Immature natural killer cell (primary cell): ENCODE results near the gene SCUBE1. TPM values are rescaled to one million over a fixed set of nuclear protein-coding genes. Genes with fewer than 3 reads are reported as not detected.

Experiments
- DNase-seq, 3 donors: peaks; one replicate each; pipeline ENCODE4 v3.0.0; 2022; ENCODE audit warnings: mixed read lengths in 1 of 3
- H3K27ac Mint-ChIP-seq, 6 donors: one replicate each; pipeline ENCODE4 v1.8.0; 2020; ENCODE audit warnings: mixed read lengths in 6 of 6, mild to moderate bottlenecking in 5 of 6, inconsistent platforms in 4 of 6, moderate library complexity in 3 of 6
- H3K27me3 Mint-ChIP-seq, 3 donors: one replicate each; pipeline ENCODE4 v1.8.0; 2020 to 2021; ENCODE audit warnings: low read depth in 3 of 3, mild to moderate bottlenecking in 3 of 3, mixed read lengths in 3 of 3, moderate library complexity in 3 of 3, inconsistent platforms in 1 of 3
- H3K36me3 Mint-ChIP-seq, 3 donors: one replicate each; pipeline ENCODE4 v1.8.0; 2020; ENCODE audit warnings: mixed read lengths in 3 of 3, inconsistent platforms in 2 of 3, mild to moderate bottlenecking in 2 of 3
- H3K4me1 Mint-ChIP-seq, 2 donors: one replicate each; pipeline ENCODE4 v1.8.0; 2020; ENCODE audit warnings: inconsistent platforms in 2 of 2, mild to moderate bottlenecking in 2 of 2, mixed read lengths in 2 of 2, moderate library complexity in 1 of 2
- H3K4me3 Mint-ChIP-seq, 5 donors: one replicate each; pipeline ENCODE4 v1.8.0; 2020; ENCODE audit warnings: mild to moderate bottlenecking in 5 of 5, mixed read lengths in 5 of 5, inconsistent platforms in 3 of 5, moderate library complexity in 3 of 5
- H3K9me3 Mint-ChIP-seq, 6 donors: one replicate each; pipeline ENCODE4 v1.8.0; 2020; ENCODE audit warnings: mild to moderate bottlenecking in 6 of 6, mixed read lengths in 6 of 6, inconsistent platforms in 4 of 6, moderate library complexity in 3 of 6
- polyA plus RNA-seq, 3 donors: library from polyadenylated mRNA; unstranded; fragments of 300-500 nt; fragmentation: Illumina TruSeq; gene quantifications; one replicate each; pipeline ENCODE4 v1.2.3, GENCODE V29; 2021

The SCUBE1 gene
- polyA plus RNA-seq, 3 donors from 2014 or later, result 0.16 TPM; not detected in 2

DNA sequence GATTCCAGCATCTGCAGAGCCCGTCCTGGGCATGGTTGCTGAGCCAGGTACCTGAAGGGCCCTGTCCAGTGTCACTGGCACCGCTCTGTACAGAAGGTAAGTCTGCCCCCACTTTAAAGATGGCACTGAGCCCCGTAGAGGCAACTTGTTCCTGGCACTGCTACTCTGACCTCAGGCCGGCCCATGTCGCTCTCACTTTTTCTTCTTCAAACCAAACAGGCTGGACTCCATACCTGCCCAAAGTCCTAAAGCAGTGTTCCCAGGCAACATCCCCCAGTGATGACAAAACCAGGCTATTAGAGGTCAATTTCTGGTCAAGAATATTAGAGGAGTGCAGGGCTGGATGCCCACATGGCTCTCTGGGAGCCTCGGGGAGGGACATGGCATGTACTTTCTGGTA, 109.6 kb downstream of the SCUBE1 start:
- Mint-ChIP-seq H3K27ac (no peak overlapping the region), H3K4me3 (no peak overlapping the region), H3K4me1 (peaks cover 5 to 7% of the 10 kb centered on the region in 2 donors), H3K9me3 (peaks cover 0 to 2% (median 0%) of the 10 kb centered on the region in 6 donors), H3K27me3 (peaks cover 0 to 6% (median 2%) of the 10 kb centered on the region in 3 donors), H3K36me3 (no peaks in the 10 kb centered on the region)
- no peak for DNase-seq

DNA sequence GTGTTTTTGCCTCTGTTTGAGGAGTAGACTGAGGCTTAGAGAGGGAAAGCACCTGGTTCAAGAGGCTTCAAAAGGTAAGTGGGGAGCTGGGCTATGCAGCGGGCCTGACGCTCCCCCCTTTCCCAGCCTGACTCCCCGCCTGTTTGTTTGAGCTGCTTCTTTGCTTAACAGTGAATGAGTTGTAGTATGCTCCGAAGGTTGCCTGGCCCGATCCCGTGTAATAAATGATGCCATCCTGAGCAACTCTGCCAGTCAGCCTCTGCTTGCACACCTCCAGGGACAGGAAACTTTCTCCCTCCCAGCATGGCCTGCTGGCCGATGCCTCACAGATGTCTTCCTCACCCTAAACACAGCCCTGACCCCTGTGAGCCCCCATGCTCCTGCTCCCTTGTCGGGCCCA, 110.7 kb downstream of the SCUBE1 start:
- Mint-ChIP-seq H3K4me1 (peaks cover 5 to 7% of the 10 kb centered on the region in 2 donors), H3K4me3 (no peak overlapping the region), H3K27ac (peak overlapping the region in 1 of 6 donors; percentile 40), H3K36me3 (no peaks in the 10 kb centered on the region), H3K27me3 (peaks cover 0 to 6% (median 6%) of the 10 kb centered on the region in 3 donors), H3K9me3 (peaks cover 0 to 2% (median 0%) of the 10 kb centered on the region in 6 donors)
- DNase-seq, result no peak

DNA sequence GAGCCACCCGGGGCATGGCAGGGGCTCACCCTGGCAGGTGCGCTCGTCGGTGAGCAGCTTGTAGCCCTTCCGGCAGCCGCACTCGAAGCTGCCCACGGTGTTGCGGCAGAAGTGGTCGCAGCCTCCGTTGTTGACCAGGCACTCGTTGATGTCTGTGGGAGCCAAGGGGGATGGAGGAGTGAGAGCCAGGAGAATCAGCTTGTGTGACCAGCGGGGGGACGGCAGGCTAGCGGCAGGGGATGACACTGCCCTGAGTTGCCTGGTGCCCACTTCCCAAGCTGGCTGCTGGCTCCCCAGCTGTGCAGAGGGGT, 111.5 kb downstream of the SCUBE1 start:
- Mint-ChIP-seq H3K36me3 (no peaks in the 10 kb centered on the region), H3K27me3 (peaks cover 0 to 6% (median 4%) of the 10 kb centered on the region in 3 donors), H3K9me3 (peaks cover 0 to 2% (median 0%) of the 10 kb centered on the region in 6 donors), H3K4me1 (peaks cover 5 to 7% of the 10 kb centered on the region in 2 donors), H3K27ac (no peak overlapping the region), H3K4me3 (no peak overlapping the region)
- DNase-seq, result no peak

DNA sequence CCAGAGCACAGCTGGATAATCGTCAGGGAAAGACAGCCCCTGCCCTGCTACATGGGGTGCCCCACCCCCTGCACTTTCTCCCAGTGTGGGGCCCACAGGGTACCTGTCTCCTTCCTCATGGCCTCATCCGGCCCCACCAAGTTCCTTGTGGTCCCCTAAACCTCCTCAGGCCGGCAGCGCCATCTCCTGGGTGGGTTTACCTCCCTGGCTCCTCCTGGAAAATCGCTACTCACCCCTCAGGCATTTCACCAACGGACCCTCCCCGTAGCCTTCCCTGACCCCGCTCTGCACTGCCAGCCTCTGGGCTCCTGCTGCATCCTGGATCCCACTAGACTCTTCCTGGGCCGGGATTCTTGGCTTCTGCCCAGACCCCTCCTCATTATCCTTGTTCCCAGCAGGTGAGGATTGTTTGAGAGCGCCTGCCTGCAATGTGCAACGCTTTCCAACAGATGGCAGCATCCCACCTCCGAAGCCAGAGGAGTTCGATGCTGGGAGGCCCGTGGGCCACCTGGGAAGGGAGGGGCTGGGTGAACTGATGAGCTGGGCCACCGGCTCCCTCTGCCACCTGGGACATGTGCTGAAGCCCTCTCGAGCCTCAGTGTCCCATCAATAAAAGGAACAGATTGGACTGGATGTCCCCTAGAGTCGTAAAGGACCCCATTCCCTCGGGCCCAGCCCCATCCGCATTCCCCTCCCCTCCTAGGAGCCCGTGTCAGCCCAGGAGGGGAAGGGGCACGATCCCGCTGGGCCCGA, 112.0 kb downstream of the SCUBE1 start:
- DNase-seq, result peak; percentile 59 to 66 (median 62)
- Mint-ChIP-seq H3K27ac (peak overlapping the region in 2 of 6 donors; percentile 58 to 59), H3K27me3 (peaks cover 0 to 6% (median 6%) of the 10 kb centered on the region in 3 donors), H3K4me3 (peak overlapping the region in 1 of 5 donors; percentile 48), H3K9me3 (peaks cover 0 to 2% (median 0%) of the 10 kb centered on the region in 6 donors), H3K36me3 (no peaks in the 10 kb centered on the region), H3K4me1 (peaks cover 5 to 7% of the 10 kb centered on the region in 2 donors)

DNA sequence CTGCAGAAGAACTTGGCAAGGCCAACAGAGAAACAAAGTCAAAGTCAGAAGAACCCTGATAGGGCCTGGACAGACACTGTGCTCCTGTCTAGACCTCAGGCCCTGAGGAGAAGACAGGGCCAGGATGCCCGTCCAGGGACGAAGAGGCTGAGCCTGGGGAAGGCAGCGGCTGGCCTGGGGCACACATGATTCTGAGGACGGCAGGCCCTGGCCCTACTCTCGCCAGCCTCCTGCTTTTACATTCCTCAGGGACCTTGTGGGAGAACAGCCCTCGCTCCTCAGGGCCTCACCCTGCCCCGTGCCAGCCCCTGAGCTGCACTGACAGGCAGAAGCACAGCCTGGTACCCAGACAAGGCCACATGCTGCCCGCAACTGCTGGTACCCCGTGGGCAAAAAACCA, 112.6 kb downstream of the SCUBE1 start:
- DNase-seq, result no peak
- no peaks in the 10 kb centered on the region for H3K36me3 Mint-ChIP-seq
- H3K9me3 Mint-ChIP-seq, result peaks cover 0 to 2% (median 0%) of the 10 kb centered on the region in 6 donors
- peaks cover 0 to 8% (median 5%) of the 10 kb centered on the region in 3 donors for H3K27me3 Mint-ChIP-seq
- no peak overlapping the region for H3K4me3 Mint-ChIP-seq
- peaks cover 5 to 7% of the 10 kb centered on the region in 2 donors for H3K4me1 Mint-ChIP-seq
- no peak overlapping the region for H3K27ac Mint-ChIP-seq

DNA sequence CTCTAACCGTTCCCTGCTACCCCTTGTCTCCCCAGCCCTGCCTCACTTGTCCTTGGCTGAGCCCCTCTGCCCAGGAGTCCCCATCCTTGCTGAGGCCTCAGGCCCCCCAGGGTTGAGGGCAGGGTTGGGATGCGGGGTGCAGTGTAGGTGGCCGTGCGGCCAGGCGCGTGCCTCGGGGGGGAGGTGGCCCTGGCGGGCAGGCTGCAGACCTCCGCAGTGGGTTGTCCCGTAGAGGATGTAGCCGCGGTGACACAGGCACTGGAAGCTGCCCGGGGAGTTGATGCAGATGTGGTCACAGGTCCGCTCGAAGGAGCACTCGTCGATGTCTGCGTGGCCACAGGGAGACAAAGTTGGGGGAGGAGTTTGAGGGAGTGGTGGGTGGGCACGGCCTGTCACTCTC, 114.3 kb downstream of the SCUBE1 start:
- Mint-ChIP-seq H3K36me3 (no peaks in the 10 kb centered on the region), H3K4me3 (no peak overlapping the region), H3K27ac (no peak overlapping the region), H3K27me3 (peaks cover 0 to 8% (median 1%) of the 10 kb centered on the region in 3 donors), H3K4me1 (peaks cover 5 to 7% of the 10 kb centered on the region in 2 donors), H3K9me3 (peaks cover 0 to 3% (median 0%) of the 10 kb centered on the region in 6 donors)
- no peak for DNase-seq

DNA sequence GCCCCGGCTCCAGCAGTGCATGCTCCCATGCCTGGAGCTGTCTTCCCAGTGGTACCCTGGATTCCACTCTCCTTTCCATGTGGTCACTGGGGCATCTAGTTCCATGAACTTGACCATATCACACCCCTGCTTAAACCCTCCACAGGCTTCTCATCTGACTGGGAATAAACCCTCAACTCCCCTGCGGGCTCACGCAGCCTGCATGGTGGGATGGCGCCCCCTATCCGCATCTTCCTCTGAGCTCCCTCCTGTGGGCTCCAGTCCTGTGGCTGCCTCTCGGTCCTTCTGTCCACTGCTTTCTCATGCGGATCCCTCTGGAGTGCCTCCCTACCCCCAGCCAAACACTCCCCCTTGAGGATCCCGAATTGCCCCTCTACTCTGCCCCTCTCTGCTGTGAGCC, 114.8 kb downstream of the SCUBE1 start:
- Mint-ChIP-seq H3K4me3 (no peak overlapping the region), H3K27me3 (peaks cover 0 to 8% (median 1%) of the 10 kb centered on the region in 3 donors), H3K9me3 (peaks cover 0 to 4% (median 0%) of the 10 kb centered on the region in 6 donors), H3K4me1 (peaks cover 5 to 7% of the 10 kb centered on the region in 2 donors), H3K36me3 (no peaks in the 10 kb centered on the region), H3K27ac (peak overlapping the region in 1 of 6 donors; percentile 17)
- no peak for DNase-seq

DNA sequence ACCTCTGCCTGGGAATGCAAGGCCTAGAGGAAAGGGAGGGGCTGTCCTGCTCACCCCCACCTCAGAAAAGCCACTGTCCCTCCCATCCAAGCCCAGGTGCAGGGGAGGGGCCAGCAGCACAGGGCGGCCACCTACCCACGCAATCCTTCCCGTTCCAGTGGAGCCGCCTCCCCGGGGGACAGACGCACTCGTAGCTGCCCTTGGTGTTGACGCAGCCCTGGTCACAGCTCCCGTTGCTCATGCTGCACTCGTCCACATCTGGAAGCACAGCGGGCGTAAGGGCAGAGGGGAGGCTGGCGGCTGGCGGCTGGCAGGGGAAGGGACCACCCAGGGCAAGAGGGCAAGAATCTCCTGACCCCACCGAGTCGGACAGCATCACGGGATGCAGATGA, 115.9 kb downstream of the SCUBE1 start:
- no peak overlapping the region for H3K27ac Mint-ChIP-seq
- no peak for DNase-seq
- peaks cover 2 to 5% of the 10 kb centered on the region in 2 donors for H3K4me1 Mint-ChIP-seq

DNA sequence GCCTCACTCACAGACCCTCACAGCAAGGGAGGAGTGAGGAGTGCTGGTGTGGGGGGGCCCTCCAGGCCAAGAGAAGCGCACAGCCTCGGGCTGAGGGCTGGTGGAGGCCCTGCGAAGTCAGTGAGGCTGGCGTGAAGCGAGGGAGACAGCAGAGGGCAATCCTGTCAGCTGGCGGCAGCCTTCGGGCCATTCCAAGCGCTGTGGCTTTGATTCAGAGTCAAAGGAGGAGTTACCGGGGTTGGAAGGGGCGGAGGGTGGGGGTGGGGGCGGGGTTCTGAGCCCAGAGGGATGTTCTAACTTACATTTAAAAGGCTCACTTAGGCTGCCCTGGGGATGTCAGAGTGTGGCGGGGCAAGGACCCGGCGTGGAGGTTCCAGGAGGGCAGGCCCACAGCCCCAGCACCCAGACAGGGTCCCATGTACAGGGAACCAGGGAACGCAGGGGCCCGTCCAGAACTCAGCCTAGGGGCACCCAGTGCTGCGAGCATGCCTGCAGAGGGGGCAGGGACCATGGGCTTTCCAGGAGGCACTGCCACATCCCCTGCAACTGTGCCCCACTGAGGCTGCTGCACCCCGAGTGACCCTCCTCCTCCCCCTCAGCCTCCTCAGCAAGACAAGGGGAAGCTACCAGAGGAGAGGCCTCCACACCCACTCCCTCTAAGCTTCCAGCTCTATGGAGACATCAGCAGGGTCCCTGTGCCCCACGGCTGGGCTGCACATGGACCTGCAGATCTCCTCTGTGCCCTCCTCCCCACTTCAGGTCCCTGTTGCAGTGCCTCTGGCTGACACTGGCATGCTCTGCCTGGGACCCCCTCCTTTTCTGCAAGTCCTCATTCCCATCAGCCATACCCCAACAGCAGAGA, 116.6 kb downstream of the SCUBE1 start:
- H3K27me3 Mint-ChIP-seq, result peaks cover 0 to 8% (median 1%) of the 10 kb centered on the region in 3 donors

More for the DNA sequence above, 115.9 kb downstream of the SCUBE1 start:
- no peak overlapping the region for H3K4me3 Mint-ChIP-seq
- peaks cover 0 to 2% (median 0%) of the 10 kb centered on the region in 6 donors for H3K9me3 Mint-ChIP-seq
- no peaks in the 10 kb centered on the region for H3K36me3 Mint-ChIP-seq
- peaks cover 0 to 8% (median 1%) of the 10 kb centered on the region in 3 donors for H3K27me3 Mint-ChIP-seq

DNA sequence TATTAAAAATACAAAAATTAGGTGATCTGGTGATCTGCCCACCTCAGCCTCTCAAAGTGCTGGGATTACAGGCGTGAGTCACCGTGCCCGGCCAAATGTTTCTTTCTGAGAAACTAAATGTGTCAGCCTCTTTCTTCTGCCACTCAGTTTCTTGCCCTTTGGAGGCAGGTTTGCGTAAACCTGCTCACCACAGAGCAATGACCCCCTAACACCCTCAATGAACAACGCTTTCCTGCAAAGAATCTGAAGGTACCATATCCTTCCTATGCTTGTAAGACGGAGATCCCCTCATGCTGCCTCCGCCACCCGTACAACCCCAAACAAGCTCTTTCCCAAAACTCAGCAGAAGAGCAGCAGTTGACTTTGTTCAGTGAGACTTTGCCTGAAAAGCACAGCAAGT, 117.6 kb downstream of the SCUBE1 start:
- no peak for DNase-seq
- no peak overlapping the region for H3K27ac Mint-ChIP-seq
- no peaks in the 10 kb centered on the region for H3K4me1 Mint-ChIP-seq
- H3K9me3 Mint-ChIP-seq, result peaks cover 0 to 2% (median 0%) of the 10 kb centered on the region in 6 donors
- peaks cover 0 to 8% (median 0%) of the 10 kb centered on the region in 3 donors for H3K27me3 Mint-ChIP-seq
- no peaks in the 10 kb centered on the region for H3K36me3 Mint-ChIP-seq
- H3K4me3 Mint-ChIP-seq, result no peak overlapping the region

More for the DNA sequence above, 116.6 kb downstream of the SCUBE1 start:
- no peak for DNase-seq
- H3K4me3 Mint-ChIP-seq, result no peak overlapping the region
- H3K9me3 Mint-ChIP-seq, result peaks cover 0 to 2% (median 0%) of the 10 kb centered on the region in 6 donors
- peaks cover 2 to 5% of the 10 kb centered on the region in 2 donors for H3K4me1 Mint-ChIP-seq
- no peak overlapping the region for H3K27ac Mint-ChIP-seq
- no peaks in the 10 kb centered on the region for H3K36me3 Mint-ChIP-seq

DNA sequence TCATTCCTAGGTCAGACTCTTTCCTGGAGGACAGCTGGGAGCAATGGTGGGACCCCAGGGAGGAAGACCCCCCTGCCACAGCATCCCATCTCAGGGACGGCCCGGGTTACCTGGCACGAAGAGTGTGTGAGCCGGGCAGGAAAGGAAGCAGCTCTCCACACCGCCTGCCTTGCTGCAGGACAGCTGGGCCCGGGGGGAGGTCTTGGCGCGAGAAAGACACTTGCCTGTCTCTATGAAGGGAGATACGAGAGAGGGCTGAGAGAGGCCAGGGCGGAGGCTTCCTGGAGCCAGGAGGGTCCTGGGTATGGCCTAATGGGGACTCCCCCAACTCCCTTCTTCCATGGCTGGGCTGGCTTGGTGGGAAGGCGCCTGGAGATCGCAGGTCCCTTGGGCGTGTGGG, 120.2 kb downstream of the SCUBE1 start:
- no peaks in the 10 kb centered on the region for H3K4me1 Mint-ChIP-seq
- DNase-seq, result no peak
- H3K36me3 Mint-ChIP-seq, result no peaks in the 10 kb centered on the region
- H3K9me3 Mint-ChIP-seq, result peaks cover 0 to 2% (median 0%) of the 10 kb centered on the region in 6 donors
- peaks cover 0 to 5% (median 2%) of the 10 kb centered on the region in 3 donors for H3K27me3 Mint-ChIP-seq
- no peak overlapping the region for H3K27ac Mint-ChIP-seq
- no peak overlapping the region for H3K4me3 Mint-ChIP-seq

DNA sequence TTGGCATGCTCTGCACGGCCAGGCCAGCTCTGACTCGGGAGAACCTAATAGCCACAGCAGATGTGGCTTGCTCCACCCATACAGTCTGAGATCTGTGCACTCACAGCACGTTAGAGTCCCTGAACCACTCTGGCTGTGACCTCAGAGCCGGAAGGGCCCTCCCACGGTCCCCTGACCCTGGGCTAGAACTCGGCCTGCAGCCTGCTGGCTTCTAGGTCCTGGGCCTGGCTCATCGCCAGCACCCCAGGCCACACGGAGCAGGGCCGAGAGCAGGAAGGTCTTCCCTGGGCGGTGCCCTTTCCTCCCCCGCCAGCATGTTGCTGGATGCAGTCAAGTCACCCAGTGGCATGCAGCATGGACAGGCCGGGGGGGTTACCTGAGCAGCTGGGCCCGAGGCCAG, 120.9 kb downstream of the SCUBE1 start:
- Mint-ChIP-seq H3K36me3 (no peaks in the 10 kb centered on the region), H3K4me1 (no peaks in the 10 kb centered on the region), H3K9me3 (peaks cover 0 to 2% (median 0%) of the 10 kb centered on the region in 6 donors), H3K27me3 (peaks cover 0 to 4% (median 3%) of the 10 kb centered on the region in 3 donors), H3K27ac (no peak overlapping the region), H3K4me3 (no peak overlapping the region)
- no peak for DNase-seq

DNA sequence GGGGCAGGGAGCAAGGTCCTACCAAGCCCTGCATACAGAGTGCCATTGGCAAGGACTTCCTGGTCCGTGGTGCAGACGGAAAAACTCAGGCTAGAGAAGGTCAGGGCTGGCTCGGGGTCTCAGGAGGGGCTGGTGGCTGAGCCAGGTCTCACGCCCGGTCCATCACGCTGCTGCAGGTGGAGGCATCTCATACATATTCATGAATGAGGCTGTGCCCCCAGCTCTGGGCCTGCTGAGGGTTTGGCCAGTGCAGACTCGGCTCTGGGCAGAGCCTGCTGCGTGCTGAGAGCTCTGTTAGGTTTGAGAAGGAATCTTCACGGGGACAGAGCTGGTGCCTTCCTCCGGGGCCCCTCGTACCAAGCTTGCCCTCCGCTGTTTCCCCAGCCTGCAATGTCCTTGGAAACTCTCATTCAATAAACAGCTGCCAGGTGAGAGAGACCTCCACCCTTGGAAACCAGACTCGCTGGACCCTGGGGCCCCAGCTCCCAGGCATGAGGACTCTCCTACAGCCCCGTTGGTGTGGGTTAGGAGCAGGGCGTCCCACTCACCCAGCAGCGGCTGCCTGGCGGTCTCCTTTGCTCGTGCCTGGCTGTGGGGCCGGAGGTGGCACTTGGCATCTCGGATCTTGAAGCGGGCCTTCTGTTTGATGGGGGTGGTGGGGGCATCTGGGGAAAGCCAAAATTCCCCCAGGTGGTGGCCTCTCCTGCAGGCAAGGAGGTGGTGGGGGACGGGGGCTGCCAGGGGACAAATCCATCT, 122.4 kb downstream of the SCUBE1 start:
- no peaks in the 10 kb centered on the region for H3K4me1 Mint-ChIP-seq
- no peak for DNase-seq
- no peaks in the 10 kb centered on the region for H3K36me3 Mint-ChIP-seq
- peaks cover 0 to 2% (median 0%) of the 10 kb centered on the region in 6 donors for H3K9me3 Mint-ChIP-seq
- no peak overlapping the region for H3K4me3 Mint-ChIP-seq
- H3K27ac Mint-ChIP-seq, result no peak overlapping the region
- peaks cover 0 to 3% (median 0%) of the 10 kb centered on the region in 3 donors for H3K27me3 Mint-ChIP-seq
